HG03135 (cell line): ENCODE results near the gene HOXB3.

Source experiments
- ATAC-seq: cut with Tn5 transposase; IDR thresholded peaks from one replicate; pipeline ENCODE4 v1.9.1; 2021; ENCODE audit warnings: mild to moderate bottlenecking, moderate library complexity; ENCODE audit not compliant: unreplicated experiment

The HOXB3 gene

GRCh38 chr17:48571826-48572417, 18.1 kb downstream of the HOXB3 start:
- ATAC-seq = no peak

GRCh38 chr17:48571024-48571818, 18.8 kb downstream of the HOXB3 start:
- no peak for ATAC-seq

GRCh38 chr17:48570325-48571023, 19.6 kb downstream of the HOXB3 start:
- no peak for ATAC-seq

- ATAC-seq = no peak
Observed at GRCh38 chr17:48569674-48570324, 20.2 kb downstream of the HOXB3 start.

GRCh38 chr17:48569240-48569582, 20.8 kb downstream of the HOXB3 start:
- no peak for ATAC-seq

- no peak for ATAC-seq
Observed at GRCh38 chr17:48568499-48569239, 21.4 kb downstream of the HOXB3 start.

- no peak for ATAC-seq
Observed at GRCh38 chr17:48567646-48568354, 22.2 kb downstream of the HOXB3 start.

- ATAC-seq = no peak
Observed at GRCh38 chr17:48567209-48567608, 22.8 kb downstream of the HOXB3 start.

- ATAC-seq = no peak
Observed at GRCh38 chr17:48566717-48567116, 23.3 kb downstream of the HOXB3 start.

- no peak for ATAC-seq
Observed at GRCh38 chr17:48565925-48566710, 23.9 kb downstream of the HOXB3 start.

- ATAC-seq = no peak
Observed at GRCh38 chr17:48565022-48565554, 25.0 kb downstream of the HOXB3 start.

GRCh38 chr17:48564188-48565021, 25.6 kb downstream of the HOXB3 start:
- no peak for ATAC-seq

GRCh38 chr17:48563867-48564187, 26.2 kb downstream of the HOXB3 start:
- ATAC-seq = no peak

GRCh38 chr17:48563385-48563838, 26.6 kb downstream of the HOXB3 start:
- ATAC-seq = no peak

- no peak for ATAC-seq
Observed at GRCh38 chr17:48562934-48563333, 27.1 kb downstream of the HOXB3 start.

- ATAC-seq = no peak
Observed at GRCh38 chr17:48561884-48562810, 27.9 kb downstream of the HOXB3 start.
